HCT116 (cell line): ENCODE measurements around the gene DHX16. TPM values are rescaled to one million over a fixed set of nuclear protein-coding genes. Genes with fewer than 3 reads are reported as not detected.

Experiments
- ATAC-seq: fragments of 200-7000 bp; cut with Tn5 transposase; 2 replicates; pipeline ENCODE4 v1.9.1; 2020; ENCODE audit warnings: mild to moderate bottlenecking, moderate library complexity
- BruUV-seq: library from RNA; stranded (reverse); fragments of 400-500 nt; replicated peaks from 2 replicates; lab custom pipeline; 2021; lab: Mats Ljungman, UMichigan
- CTCF ChIA-PET: fragments of 300-600 bp; sonication (Branson Sonifier 250); formaldehyde crosslinking; loops from one replicate; lab custom pipeline; 2021; ENCODE audit warnings: antibody characterized with exemption; lab: Charles Lee
- POLR2A ChIA-PET: fragments of 300-600, 350-600 bp; sonication (Branson Sonifier 250); formaldehyde crosslinking; loops from one replicate; lab custom pipeline; 2021; ENCODE audit warnings: antibody characterized with exemption; lab: Charles Lee
- RAD21 ChIA-PET, 2 experiments: fragments of 300-600 bp; sonication (Branson Sonifier 250); formaldehyde crosslinking; loops; one replicate each; lab custom pipeline; 2023; ENCODE audit warnings: low total read pairs in 2 of 2; ENCODE audit not compliant: uncharacterized antibody in 2 of 2, unreplicated experiment in 2 of 2, low non-redundant PET in 1 of 2; lab: Charles Lee
- DNase-seq: peaks from one replicate; pipeline ENCODE4 v3.0.0-alpha.2; 2010; ENCODE audit warnings: low read depth, low spot score
- H2AFZ ChIP-seq: fragments of 200-600 bp; shearing (Covaris generic), sonication (generic); 2 replicates; pipeline ENCODE4 v1.6.1; 2017; ENCODE audit warnings: low read depth, mixed run types, mixed read lengths, antibody characterized with exemption, low read length; ENCODE audit not compliant: poor library complexity, severe bottlenecking
- H3K27ac ChIP-seq: 2 replicates; pipeline ENCODE4 v1.5.1; 2012; ENCODE audit warnings: low read depth, low read length
- H3K27me3 ChIP-seq: fragments of 200-600 bp; sonication (generic); 2 replicates; pipeline ENCODE4 v1.6.1; 2016; ENCODE audit warnings: mixed run types, low read length, mixed read lengths; ENCODE audit not compliant: insufficient read depth
- H3K36me3 ChIP-seq, 2 experiments: fragments of 200-500 bp in 1 of 2; fragments of 200-600 bp in 1 of 2; sonication (Bioruptor generic) in 1 of 2; sonication (generic) in 1 of 2; 2 replicates each; pipeline versions ENCODE4 v1.5.1 to v1.6.1; 2014 to 2016; ENCODE audit warnings: low read length in 2 of 2, inconsistent platforms in 1 of 2, mixed read lengths in 1 of 2, mixed run types in 1 of 2; ENCODE audit not compliant: insufficient read depth in 2 of 2, control insufficient read depth in 1 of 2
- H3K4me1 ChIP-seq, 2 experiments: fragments of 200-600 bp in 1 of 2; sonication (generic) in 1 of 2; 2 replicates each; pipeline versions ENCODE4 v1.5.1 to v1.6.1; 2012 to 2017; ENCODE audit warnings: low read length in 2 of 2, inconsistent platforms in 1 of 2, mild to moderate bottlenecking in 1 of 2, mixed read lengths in 1 of 2, mixed run types in 1 of 2, moderate library complexity in 1 of 2; ENCODE audit not compliant: insufficient read depth in 2 of 2, control insufficient read depth in 1 of 2
- H3K4me2 ChIP-seq: fragments of 200-600 bp; sonication (generic); 2 replicates; pipeline ENCODE4 v1.6.1; 2017; ENCODE audit warnings: mixed run types, low read length, mixed read lengths
- H3K4me3 ChIP-seq, 2 experiments: fragments of 200-600 bp in 1 of 2; sonication (generic) in 1 of 2; replicated peaks in 1 of 2; 2 replicates each; pipeline ENCODE4 v1.5.1; 2011 to 2016; ENCODE audit warnings: low read length in 2 of 2, control low read depth in 1 of 2, low read depth in 1 of 2, mild to moderate bottlenecking in 1 of 2, mixed read lengths in 1 of 2, mixed run types in 1 of 2
- H3K79me2 ChIP-seq: fragments of 200-600 bp; sonication (generic); 2 replicates; pipeline ENCODE4 v1.6.1; 2017; ENCODE audit warnings: mild to moderate bottlenecking, mixed run types, low read length, moderate library complexity, mixed read lengths; ENCODE audit not compliant: insufficient read depth
- H3K9ac ChIP-seq: fragments of 200-600 bp; sonication (generic); 2 replicates; pipeline ENCODE4 v1.6.1; 2016; ENCODE audit warnings: low read length, mixed read lengths
- H3K9me2 ChIP-seq: fragments of 200-600 bp; sonication (generic), shearing (Covaris generic); 2 replicates; pipeline ENCODE4 v1.6.1; 2017; ENCODE audit warnings: mixed run types, mild to moderate bottlenecking, moderate library complexity; ENCODE audit not compliant: insufficient read depth
- H3K9me3 ChIP-seq, 2 experiments: fragments of 200-500 bp in 1 of 2; fragments of 200-600 bp in 1 of 2; sonication (Bioruptor generic) in 1 of 2; sonication (generic) in 1 of 2; 2 replicates each; pipeline ENCODE4 v1.6.1; 2014 to 2017; ENCODE audit warnings: low read length in 2 of 2, mixed read lengths in 2 of 2, inconsistent platforms in 1 of 2, low read depth in 1 of 2, mild to moderate bottlenecking in 1 of 2, mixed run types in 1 of 2, moderate library complexity in 1 of 2; ENCODE audit not compliant: control insufficient read depth in 1 of 2, insufficient read depth in 1 of 2
- H4K20me1 ChIP-seq: fragments of 200-600 bp; sonication (generic), shearing (Covaris generic); 2 replicates; pipeline ENCODE4 v1.6.1; 2017; ENCODE audit warnings: mixed run types, mild to moderate bottlenecking, moderate library complexity; ENCODE audit not compliant: insufficient read depth
- EGR1 ChIP-seq: IDR thresholded peaks from 2 replicates; pipeline ENCODE4 v1.6.1; 2012; ENCODE audit warnings: low read depth
- POLR2A ChIP-seq: IDR thresholded peaks from 2 replicates; pipeline ENCODE4 v1.7.0; 2011; ENCODE audit warnings: borderline replicate concordance; ENCODE audit not compliant: insufficient read depth, insufficient read length; ENCODE audit errors: extremely low read depth
- POLR2AphosphoS5 ChIP-seq: IDR thresholded peaks from 2 replicates; pipeline ENCODE4 v1.6.1; 2011; ENCODE audit warnings: mild to moderate bottlenecking, low read depth, low read length, moderate library complexity
- SRF ChIP-seq: IDR thresholded peaks from 2 replicates; pipeline ENCODE4 v1.6.1; 2012; ENCODE audit warnings: low read depth
- ZBTB33 ChIP-seq: IDR thresholded peaks from 2 replicates; pipeline ENCODE4 v1.6.1; 2011; ENCODE audit warnings: mild to moderate bottlenecking, low read length, moderate library complexity; ENCODE audit not compliant: insufficient replicate concordance; ENCODE audit errors: extremely low read depth
- ZNF274 ChIP-seq: fragments of 200-500 bp; sonication (Bioruptor generic); IDR thresholded peaks from 2 replicates; pipeline ENCODE4 v1.6.1; 2014; ENCODE audit warnings: mild to moderate bottlenecking, low read depth, low read length, inconsistent platforms
- intact Hi-C: fragments of 100-400 bp; cut with micrococcal nuclease; formaldehyde crosslinking; loops from 2 replicates; pipeline ENCODE4 v1.10.0; 2022
- total RNA-seq: library from RNA; stranded (reverse); gene quantifications from one replicate; pipeline ENCODE4 v1.2.1, GENCODE V29; 2021; ENCODE audit not compliant: unreplicated experiment

DHX16 gene
- total RNA-seq, 1 experiment from 2014 or later, result 46.0 TPM

GRCh38 chr6:30613251-30614043 is 59.4 kb downstream of the DHX16 start:
- no peak for ATAC-seq
- Histone ChIP-seq H3K4me2 (peak overlapping the region; percentile 87; the same call in 1 of the 2 replicates), H3K79me2 (peaks cover 79% of the 10 kb centered on the region), H3K27ac (peak overlapping the region; percentile 2; the same call in 1 of the 2 replicates), H4K20me1 (no peaks in the 10 kb centered on the region; the same call in 1 of the 2 replicates), H3K27me3 (no peaks in the 10 kb centered on the region), H3K4me3 (no peak overlapping the region), H3K9me3 (no peaks in the 10 kb centered on the region), H3K9me2 (no peaks in the 10 kb centered on the region), H3K4me1 (peaks cover 9 to 29% of the 10 kb centered on the region in 2 experiments), H3K9ac (0 out of 2 replicates have a peak overlapping the region, but pooled peaks have one; percentile 6), H2AFZ (no peak overlapping the region), H3K36me3 (peaks cover 20 to 40% of the 10 kb centered on the region in 2 experiments)
- POLR2A ChIA-PET, result interaction anchor here (0.8 to 3.5 kb wide), 14 partner anchors 10 to 131 kb away, joined by 3 to 28 read pairs (median 4); partner anchors contain the start of genes ABCF1, GNL1, IER3 and MDC1
- no peak for DNase-seq
- no TSS peak for BruUV-seq
- intact Hi-C loops, result loop anchor here (5.0 to 10.0 kb wide), 2 partner anchors 131 to 201 kb away; no protein-coding TSS in a partner anchor
- TF ChIP-seq ZNF274 (no peak), EGR1 (no peak), SRF (no peak), POLR2AphosphoS5 (peak; percentile 19; the same call in 1 of the 2 replicates), ZBTB33 (no peak), POLR2A (peak; percentile 60)
- RAD21 ChIA-PET, result interaction anchor here in 1 of 2 experiments (1.0 kb wide), 1 partner anchor 117 kb away, joined by 3 read pairs; no protein-coding TSS in a partner anchor
- CTCF ChIA-PET, result interaction anchor here (0.9 to 3.6 kb wide), 6 partner anchors 16 to 132 kb away, joined by 3 to 26 read pairs (median 6); partner anchors contain the start of gene DHX16
